GM23338 (cell line): ENCODE data around the gene NHS. TPM values are rescaled to one million over a fixed set of nuclear protein-coding genes. Genes with fewer than 3 reads are reported as not detected.

Experiments
- ATAC-seq: fragments of 200-7000 bp; cut with Tn5 transposase; 3 replicates; pipeline ENCODE4 v1.9.1; 2020
- DNase-seq: peaks from one replicate; pipeline ENCODE4 v3.0.0-alpha.2; 2015; ENCODE audit warnings: low spot score
- H2AFZ ChIP-seq: fragments of 200-600 bp; sonication (generic); 2 replicates; pipeline ENCODE4 v1.8.0; 2016; ENCODE audit warnings: antibody characterized with exemption, mild to moderate bottlenecking, moderate library complexity
- H3F3A ChIP-seq: fragments of 200-600 bp; sonication (generic); replicated peaks from 2 replicates; pipeline ENCODE4 v1.8.0; 2017; ENCODE audit warnings: antibody characterized with exemption, mixed run types, low read depth
- H3K27ac ChIP-seq: fragments of 200-600 bp; sonication (generic); 2 replicates; pipeline ENCODE4 v1.6.1; 2016; ENCODE audit warnings: low read depth
- H3K27me3 ChIP-seq: fragments of 200-600 bp; sonication (generic); 2 replicates; pipeline ENCODE4 v1.8.0; 2016; ENCODE audit warnings: mild to moderate bottlenecking, mixed run types, moderate library complexity; ENCODE audit not compliant: insufficient read depth
- H3K36me3 ChIP-seq: fragments of 200-600 bp; sonication (generic); 2 replicates; pipeline ENCODE4 v1.8.0; 2016; ENCODE audit warnings: mild to moderate bottlenecking; ENCODE audit not compliant: insufficient read depth
- H3K4me1 ChIP-seq: fragments of 200-600 bp; sonication (generic); 2 replicates; pipeline ENCODE4 v1.8.0; 2016; ENCODE audit warnings: mild to moderate bottlenecking, moderate library complexity; ENCODE audit not compliant: insufficient read depth
- H3K4me2 ChIP-seq: fragments of 200-600 bp; sonication (generic); 2 replicates; pipeline ENCODE4 v1.7.1; 2017; ENCODE audit warnings: mixed run types
- H3K4me3 ChIP-seq: fragments of 200-600 bp; sonication (generic); 2 replicates; pipeline ENCODE4 v1.6.1; 2016; ENCODE audit warnings: mixed run types
- H3K79me2 ChIP-seq: fragments of 200-600 bp; sonication (generic); replicated peaks from 2 replicates; pipeline ENCODE4 v1.8.0; 2017; ENCODE audit warnings: mild to moderate bottlenecking; ENCODE audit not compliant: insufficient read depth
- H3K9me2 ChIP-seq: fragments of 200-600 bp; sonication (generic); 2 replicates; pipeline ENCODE4 v1.8.0; 2017; ENCODE audit not compliant: insufficient read depth
- H4K20me1 ChIP-seq: fragments of 200-600 bp; sonication (generic); replicated peaks from 2 replicates; pipeline ENCODE4 v1.8.0; 2017; ENCODE audit warnings: mild to moderate bottlenecking; ENCODE audit not compliant: insufficient read depth
- H3K27ac Mint-ChIP-seq: 2 replicates; pipeline ENCODE4 v1.8.0; 2020; ENCODE audit warnings: inconsistent platforms, mild to moderate bottlenecking, moderate library complexity, mixed read lengths
- H3K27me3 Mint-ChIP-seq: 3 replicates; pipeline ENCODE4 v1.8.0; 2022; ENCODE audit warnings: low read depth, mild to moderate bottlenecking, moderate library complexity, mixed read lengths, inconsistent platforms; ENCODE audit not compliant: insufficient read depth, poor library complexity
- H3K36me3 Mint-ChIP-seq: 3 replicates; pipeline ENCODE4 v1.8.0; 2021; ENCODE audit warnings: low read depth, mild to moderate bottlenecking, inconsistent platforms, moderate library complexity, mixed read lengths
- H3K4me1 Mint-ChIP-seq: 3 replicates; pipeline ENCODE4 v1.8.0; 2020; ENCODE audit warnings: mild to moderate bottlenecking, inconsistent platforms, mixed read lengths
- H3K4me3 Mint-ChIP-seq: 3 replicates; pipeline ENCODE4 v1.8.0; 2021; ENCODE audit warnings: moderate library complexity, mild to moderate bottlenecking, inconsistent platforms, mixed read lengths
- H3K9me3 Mint-ChIP-seq: 3 replicates; pipeline ENCODE4 v1.8.0; 2020; ENCODE audit warnings: moderate library complexity, mild to moderate bottlenecking, inconsistent platforms, mixed read lengths
- CREB1 ChIP-seq: fragments of 250-450 bp; sonication (Bioruptor Pico); IDR thresholded peaks from 2 replicates; pipeline ENCODE4 v1.5.0; 2020; ENCODE audit warnings: low read depth, mild to moderate bottlenecking, moderate library complexity
- EZH2 ChIP-seq: fragments of 200-600 bp; sonication (generic); IDR thresholded peaks from one replicate; pipeline ENCODE4 v1.8.0; 2017; ENCODE audit warnings: antibody characterized with exemption, mild to moderate bottlenecking, low read depth; ENCODE audit not compliant: unreplicated experiment
- EZH2phosphoT487 ChIP-seq: fragments of 200-600 bp; sonication (generic); IDR thresholded peaks from one replicate; pipeline ENCODE4 v1.8.1; 2018; ENCODE audit warnings: antibody characterized with exemption; ENCODE audit not compliant: unreplicated experiment
- JUNB ChIP-seq: IDR thresholded peaks from one replicate; pipeline ENCODE4 v1.6.1; 2016; ENCODE audit warnings: antibody characterized with exemption; ENCODE audit not compliant: unreplicated experiment
- NANOG ChIP-seq: IDR thresholded peaks from 2 replicates; pipeline ENCODE4 v1.6.1; 2016; ENCODE audit warnings: antibody characterized with exemption, borderline replicate concordance
- POLR2AphosphoS5 ChIP-seq: IDR thresholded peaks from 2 replicates; pipeline ENCODE4 v1.6.1; 2016; ENCODE audit warnings: antibody characterized with exemption, low read depth
- STAT1 ChIP-seq: IDR thresholded peaks from one replicate; pipeline ENCODE4 v1.6.1; 2016; ENCODE audit warnings: antibody characterized with exemption; ENCODE audit not compliant: unreplicated experiment
- ZNF114 ChIP-seq: fragments of 250-450 bp; sonication (Bioruptor Pico); IDR thresholded peaks from 2 replicates; pipeline ENCODE4 v1.5.0; 2020; ENCODE audit warnings: mild to moderate bottlenecking, moderate library complexity
- ZNF331 ChIP-seq: fragments of 250-450 bp; sonication (Bioruptor Pico); IDR thresholded peaks from 2 replicates; pipeline ENCODE4 v1.5.0; 2020; ENCODE audit warnings: low read depth, mild to moderate bottlenecking, moderate library complexity
- polyA plus RNA-seq: library from polyadenylated mRNA; unstranded; fragments of >200 nt; fragmentation: Nextera tagmentation; extraction: Ambion mirVana; gene quantifications from 2 replicates; pipeline ENCODE4 v1.2.1, GENCODE V29; 2016
- total RNA-seq: library from RNA; depleted of rRNA; stranded (reverse); fragments of >200 nt; shearing (Covaris generic); gene quantifications from 2 replicates; pipeline ENCODE4 v1.2.3, GENCODE V29; 2014
- TF ChIP-seq, protein P1 (sequence below), 2 experiments: fragments of 200-600 bp in 1 of 2; sonication (generic) in 1 of 2; conservative IDR thresholded peaks; 2 replicates each; pipeline versions ENCODE4 v1.5.1 to v1.6.1; 2016 to 2017; ENCODE audit warnings: antibody characterized with exemption in 2 of 2, low read depth in 2 of 2, mild to moderate bottlenecking in 2 of 2, moderate library complexity in 1 of 2
- TF ChIP-seq, protein P2 (sequence below): fragments of 250-450 bp; sonication (Bioruptor Pico); IDR thresholded peaks from 2 replicates; pipeline ENCODE4 v1.5.0; 2020; ENCODE audit warnings: mild to moderate bottlenecking, moderate library complexity
- TF ChIP-seq, protein P3 (sequence below): IDR thresholded peaks from one replicate; pipeline ENCODE4 v1.6.1; 2018; ENCODE audit warnings: antibody characterized with exemption; ENCODE audit not compliant: unreplicated experiment
- TF ChIP-seq, protein P4 (sequence below): IDR thresholded peaks from 2 replicates; pipeline ENCODE4 v1.6.1; 2016; ENCODE audit warnings: antibody characterized with exemption

The NHS gene
- total and polyA plus RNA-seq, 2 experiments from 2014 or later = 1.8 to 8.2 TPM

DNA sequence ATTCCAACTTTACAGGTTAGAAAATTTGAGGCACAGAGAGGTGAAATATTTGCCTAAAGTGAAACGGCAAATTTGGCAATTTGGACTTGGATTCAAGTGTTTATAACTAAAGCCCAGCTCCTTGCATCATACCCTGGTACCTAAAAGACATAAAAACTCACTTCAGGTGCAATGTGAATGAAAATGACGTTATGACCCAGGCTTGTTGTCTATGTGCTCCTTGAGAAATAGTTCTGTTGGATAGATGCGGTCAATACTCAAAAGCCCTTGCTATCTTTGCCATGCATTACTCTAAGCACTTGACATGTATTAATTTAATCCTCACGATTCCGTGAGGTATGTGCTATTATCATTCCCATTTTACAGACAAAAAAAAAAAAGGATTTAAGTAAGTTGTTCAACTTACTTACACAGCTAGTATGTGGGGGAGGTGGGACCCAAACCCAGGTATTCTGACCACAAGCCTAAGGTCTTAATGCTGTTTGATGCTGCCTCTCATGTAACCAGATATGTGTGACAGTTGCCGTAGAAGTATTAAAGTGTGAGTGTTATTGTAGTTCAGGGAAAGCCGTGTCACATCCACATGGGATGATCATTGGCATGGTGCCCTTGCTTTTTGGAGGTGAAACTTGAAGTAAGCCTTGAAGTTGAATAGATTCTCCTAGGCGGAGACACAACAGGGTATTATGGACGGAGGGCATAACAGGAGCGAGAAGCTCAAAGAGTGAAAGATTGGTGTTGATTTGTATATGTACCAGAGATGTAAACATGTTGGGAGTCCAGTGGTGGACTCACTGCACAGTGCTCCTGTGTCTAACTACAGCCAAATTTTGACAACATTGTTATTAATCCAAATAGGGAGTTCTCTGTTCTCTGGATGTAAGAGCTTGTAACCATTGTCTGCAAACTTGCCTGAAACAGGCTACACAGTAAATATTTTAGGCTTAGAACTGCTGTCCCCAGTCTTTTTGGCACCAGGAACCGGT is 365.4 kb downstream of the NHS start:
- Mint-ChIP-seq H3K4me1 (peaks cover 8% of the 10 kb centered on the region; the same call in 2 of the 3 replicates), H3K27ac (no peak overlapping the region), H3K36me3 (no peaks in the 10 kb centered on the region), H3K4me3 (no peak overlapping the region), H3K9me3 (no peaks in the 10 kb centered on the region), H3K27me3 (peaks cover 20% of the 10 kb centered on the region)
- TF ChIP-seq POLR2AphosphoS5 = no peak
- TF ChIP-seq ZNF331 = no peak
- no peak for TF ChIP-seq ZNF114 (CRISPR knock-in tag)
- no peak for TF ChIP-seq NANOG
- TF ChIP-seq, protein P1, sequence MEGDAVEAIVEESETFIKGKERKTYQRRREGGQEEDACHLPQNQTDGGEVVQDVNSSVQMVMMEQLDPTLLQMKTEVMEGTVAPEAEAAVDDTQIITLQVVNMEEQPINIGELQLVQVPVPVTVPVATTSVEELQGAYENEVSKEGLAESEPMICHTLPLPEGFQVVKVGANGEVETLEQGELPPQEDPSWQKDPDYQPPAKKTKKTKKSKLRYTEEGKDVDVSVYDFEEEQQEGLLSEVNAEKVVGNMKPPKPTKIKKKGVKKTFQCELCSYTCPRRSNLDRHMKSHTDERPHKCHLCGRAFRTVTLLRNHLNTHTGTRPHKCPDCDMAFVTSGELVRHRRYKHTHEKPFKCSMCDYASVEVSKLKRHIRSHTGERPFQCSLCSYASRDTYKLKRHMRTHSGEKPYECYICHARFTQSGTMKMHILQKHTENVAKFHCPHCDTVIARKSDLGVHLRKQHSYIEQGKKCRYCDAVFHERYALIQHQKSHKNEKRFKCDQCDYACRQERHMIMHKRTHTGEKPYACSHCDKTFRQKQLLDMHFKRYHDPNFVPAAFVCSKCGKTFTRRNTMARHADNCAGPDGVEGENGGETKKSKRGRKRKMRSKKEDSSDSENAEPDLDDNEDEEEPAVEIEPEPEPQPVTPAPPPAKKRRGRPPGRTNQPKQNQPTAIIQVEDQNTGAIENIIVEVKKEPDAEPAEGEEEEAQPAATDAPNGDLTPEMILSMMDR (conservative IDR thresholded peaks at IDR 0.05; ENCODE audit: low read depth in 2 of 2) = no peak
- no peak for TF ChIP-seq EZH2phosphoT487
- TF ChIP-seq, protein P2, sequence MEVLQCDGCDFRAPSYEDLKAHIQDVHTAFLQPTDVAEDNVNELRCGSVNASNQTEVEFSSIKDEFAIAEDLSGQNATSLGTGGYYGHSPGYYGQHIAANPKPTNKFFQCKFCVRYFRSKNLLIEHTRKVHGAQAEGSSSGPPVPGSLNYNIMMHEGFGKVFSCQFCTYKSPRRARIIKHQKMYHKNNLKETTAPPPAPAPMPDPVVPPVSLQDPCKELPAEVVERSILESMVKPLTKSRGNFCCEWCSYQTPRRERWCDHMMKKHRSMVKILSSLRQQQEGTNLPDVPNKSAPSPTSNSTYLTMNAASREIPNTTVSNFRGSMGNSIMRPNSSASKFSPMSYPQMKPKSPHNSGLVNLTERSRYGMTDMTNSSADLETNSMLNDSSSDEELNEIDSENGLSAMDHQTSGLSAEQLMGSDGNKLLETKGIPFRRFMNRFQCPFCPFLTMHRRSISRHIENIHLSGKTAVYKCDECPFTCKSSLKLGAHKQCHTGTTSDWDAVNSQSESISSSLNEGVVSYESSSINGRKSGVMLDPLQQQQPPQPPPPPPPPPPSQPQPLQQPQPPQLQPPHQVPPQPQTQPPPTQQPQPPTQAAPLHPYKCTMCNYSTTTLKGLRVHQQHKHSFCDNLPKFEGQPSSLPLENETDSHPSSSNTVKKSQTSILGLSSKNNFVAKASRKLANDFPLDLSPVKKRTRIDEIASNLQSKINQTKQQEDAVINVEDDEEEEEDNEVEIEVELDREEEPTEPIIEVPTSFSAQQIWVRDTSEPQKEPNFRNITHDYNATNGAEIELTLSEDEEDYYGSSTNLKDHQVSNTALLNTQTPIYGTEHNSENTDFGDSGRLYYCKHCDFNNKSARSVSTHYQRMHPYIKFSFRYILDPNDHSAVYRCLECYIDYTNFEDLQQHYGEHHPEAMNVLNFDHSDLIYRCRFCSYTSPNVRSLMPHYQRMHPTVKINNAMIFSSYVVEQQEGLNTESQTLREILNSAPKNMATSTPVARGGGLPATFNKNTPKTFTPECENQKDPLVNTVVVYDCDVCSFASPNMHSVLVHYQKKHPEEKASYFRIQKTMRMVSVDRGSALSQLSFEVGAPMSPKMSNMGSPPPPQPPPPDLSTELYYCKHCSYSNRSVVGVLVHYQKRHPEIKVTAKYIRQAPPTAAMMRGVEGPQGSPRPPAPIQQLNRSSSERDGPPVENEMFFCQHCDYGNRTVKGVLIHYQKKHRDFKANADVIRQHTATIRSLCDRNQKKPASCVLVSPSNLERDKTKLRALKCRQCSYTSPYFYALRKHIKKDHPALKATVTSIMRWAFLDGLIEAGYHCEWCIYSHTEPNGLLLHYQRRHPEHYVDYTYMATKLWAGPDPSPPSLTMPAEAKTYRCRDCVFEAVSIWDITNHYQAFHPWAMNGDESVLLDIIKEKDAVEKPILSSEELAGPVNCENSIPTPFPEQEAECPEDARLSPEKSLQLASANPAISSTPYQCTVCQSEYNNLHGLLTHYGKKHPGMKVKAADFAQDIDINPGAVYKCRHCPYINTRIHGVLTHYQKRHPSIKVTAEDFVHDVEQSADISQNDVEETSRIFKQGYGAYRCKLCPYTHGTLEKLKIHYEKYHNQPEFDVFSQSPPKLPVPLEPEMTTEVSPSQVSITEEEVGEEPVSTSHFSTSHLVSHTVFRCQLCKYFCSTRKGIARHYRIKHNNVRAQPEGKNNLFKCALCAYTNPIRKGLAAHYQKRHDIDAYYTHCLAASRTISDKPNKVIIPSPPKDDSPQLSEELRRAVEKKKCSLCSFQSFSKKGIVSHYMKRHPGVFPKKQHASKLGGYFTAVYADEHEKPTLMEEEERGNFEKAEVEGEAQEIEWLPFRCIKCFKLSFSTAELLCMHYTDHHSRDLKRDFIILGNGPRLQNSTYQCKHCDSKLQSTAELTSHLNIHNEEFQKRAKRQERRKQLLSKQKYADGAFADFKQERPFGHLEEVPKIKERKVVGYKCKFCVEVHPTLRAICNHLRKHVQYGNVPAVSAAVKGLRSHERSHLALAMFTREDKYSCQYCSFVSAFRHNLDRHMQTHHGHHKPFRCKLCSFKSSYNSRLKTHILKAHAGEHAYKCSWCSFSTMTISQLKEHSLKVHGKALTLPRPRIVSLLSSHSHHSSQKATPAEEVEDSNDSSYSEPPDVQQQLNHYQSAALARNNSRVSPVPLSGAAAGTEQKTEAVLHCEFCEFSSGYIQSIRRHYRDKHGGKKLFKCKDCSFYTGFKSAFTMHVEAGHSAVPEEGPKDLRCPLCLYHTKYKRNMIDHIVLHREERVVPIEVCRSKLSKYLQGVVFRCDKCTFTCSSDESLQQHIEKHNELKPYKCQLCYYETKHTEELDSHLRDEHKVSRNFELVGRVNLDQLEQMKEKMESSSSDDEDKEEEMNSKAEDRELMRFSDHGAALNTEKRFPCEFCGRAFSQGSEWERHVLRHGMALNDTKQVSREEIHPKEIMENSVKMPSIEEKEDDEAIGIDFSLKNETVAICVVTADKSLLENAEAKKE = no peak
- TF ChIP-seq, protein P3, sequence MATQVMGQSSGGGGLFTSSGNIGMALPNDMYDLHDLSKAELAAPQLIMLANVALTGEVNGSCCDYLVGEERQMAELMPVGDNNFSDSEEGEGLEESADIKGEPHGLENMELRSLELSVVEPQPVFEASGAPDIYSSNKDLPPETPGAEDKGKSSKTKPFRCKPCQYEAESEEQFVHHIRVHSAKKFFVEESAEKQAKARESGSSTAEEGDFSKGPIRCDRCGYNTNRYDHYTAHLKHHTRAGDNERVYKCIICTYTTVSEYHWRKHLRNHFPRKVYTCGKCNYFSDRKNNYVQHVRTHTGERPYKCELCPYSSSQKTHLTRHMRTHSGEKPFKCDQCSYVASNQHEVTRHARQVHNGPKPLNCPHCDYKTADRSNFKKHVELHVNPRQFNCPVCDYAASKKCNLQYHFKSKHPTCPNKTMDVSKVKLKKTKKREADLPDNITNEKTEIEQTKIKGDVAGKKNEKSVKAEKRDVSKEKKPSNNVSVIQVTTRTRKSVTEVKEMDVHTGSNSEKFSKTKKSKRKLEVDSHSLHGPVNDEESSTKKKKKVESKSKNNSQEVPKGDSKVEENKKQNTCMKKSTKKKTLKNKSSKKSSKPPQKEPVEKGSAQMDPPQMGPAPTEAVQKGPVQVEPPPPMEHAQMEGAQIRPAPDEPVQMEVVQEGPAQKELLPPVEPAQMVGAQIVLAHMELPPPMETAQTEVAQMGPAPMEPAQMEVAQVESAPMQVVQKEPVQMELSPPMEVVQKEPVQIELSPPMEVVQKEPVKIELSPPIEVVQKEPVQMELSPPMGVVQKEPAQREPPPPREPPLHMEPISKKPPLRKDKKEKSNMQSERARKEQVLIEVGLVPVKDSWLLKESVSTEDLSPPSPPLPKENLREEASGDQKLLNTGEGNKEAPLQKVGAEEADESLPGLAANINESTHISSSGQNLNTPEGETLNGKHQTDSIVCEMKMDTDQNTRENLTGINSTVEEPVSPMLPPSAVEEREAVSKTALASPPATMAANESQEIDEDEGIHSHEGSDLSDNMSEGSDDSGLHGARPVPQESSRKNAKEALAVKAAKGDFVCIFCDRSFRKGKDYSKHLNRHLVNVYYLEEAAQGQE = no peak
- TF ChIP-seq JUNB = no peak
- TF ChIP-seq, protein P4, sequence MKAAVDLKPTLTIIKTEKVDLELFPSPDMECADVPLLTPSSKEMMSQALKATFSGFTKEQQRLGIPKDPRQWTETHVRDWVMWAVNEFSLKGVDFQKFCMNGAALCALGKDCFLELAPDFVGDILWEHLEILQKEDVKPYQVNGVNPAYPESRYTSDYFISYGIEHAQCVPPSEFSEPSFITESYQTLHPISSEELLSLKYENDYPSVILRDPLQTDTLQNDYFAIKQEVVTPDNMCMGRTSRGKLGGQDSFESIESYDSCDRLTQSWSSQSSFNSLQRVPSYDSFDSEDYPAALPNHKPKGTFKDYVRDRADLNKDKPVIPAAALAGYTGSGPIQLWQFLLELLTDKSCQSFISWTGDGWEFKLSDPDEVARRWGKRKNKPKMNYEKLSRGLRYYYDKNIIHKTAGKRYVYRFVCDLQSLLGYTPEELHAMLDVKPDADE = no peak
- no peak for TF ChIP-seq EZH2
- no peak for TF ChIP-seq CREB1
- no peak for TF ChIP-seq STAT1
- H4K20me1 ChIP-seq = no peaks in the 10 kb centered on the region
- no peak overlapping the region for H2AFZ ChIP-seq
- H3K36me3 ChIP-seq = no peaks in the 10 kb centered on the region
- no peak overlapping the region for H3K27ac ChIP-seq
- H3K4me1 ChIP-seq = no peaks in the 10 kb centered on the region
- peaks cover 24% of the 10 kb centered on the region for H3K27me3 ChIP-seq
- no peaks in the 10 kb centered on the region for H3F3A ChIP-seq
- H3K9me2 ChIP-seq = no peaks in the 10 kb centered on the region
- DNase-seq = no peak
- H3K4me2 ChIP-seq = no peak overlapping the region
- no peak for ATAC-seq
- H3K79me2 ChIP-seq = no peaks in the 10 kb centered on the region
- H3K4me3 ChIP-seq = no peak overlapping the region
